K562 (cell line): ENCODE measurements around the gene CLDN15. TPM values are rescaled to one million over a fixed set of nuclear protein-coding genes. Genes with fewer than 3 reads are reported as not detected.
"Not testable (repeated sequence)": the region's sequence is repeated elsewhere in the genome, so short reads cannot be mapped to it uniquely, and the experiment has no call there.

Experiments used
- ATAC-seq: fragments of 200-7000 bp; cut with Tn5 transposase; 3 replicates; pipeline ENCODE4 v1.9.1; 2020; ENCODE audit warnings: moderate library complexity
- BruUV-seq: library from RNA; stranded (reverse); fragments of 400-500 nt; replicated peaks from 2 replicates; lab custom pipeline; 2021; lab: Mats Ljungman, UMichigan
- CTCF ChIA-PET: fragments of 300-600 bp; formaldehyde crosslinking; extraction: SDS; loops from one replicate; lab custom pipeline; 2021; ENCODE audit warnings: low intra/inter-chr PET ratio; lab: Yijun Ruan, JAX
- POLR2A ChIA-PET: fragments of 300-600, 350-650 bp; sonication (Branson Sonifier 250); formaldehyde crosslinking; extraction: SDS; loops from one replicate; lab custom pipeline; 2021; ENCODE audit warnings: antibody characterized with exemption, inconsistent platforms; lab: Yijun Ruan, JAX
- DNase-seq, 4 experiments: peaks; one replicate each; pipeline versions ENCODE4 v3.0.0 to v3.0.0-alpha.2; 2011 to 2018; ENCODE audit warnings: low spot score in 3 of 4, mixed read lengths in 3 of 4; ENCODE audit errors: extremely low read depth in 1 of 4
- FAIRE-seq: peaks from 2 replicates; lab custom pipeline; 2011; peaks lifted over from hg19 to GRCh38; lab: Jason Lieb, UNC
- H2AFZ ChIP-seq: 2 replicates; pipeline ENCODE4 v1.6.0; 2011; ENCODE audit warnings: low read depth, low read length, control low read depth, inconsistent platforms
- H3K27ac ChIP-seq: fragments of 200-600 bp; 3 replicates; pipeline ENCODE4 v1.8.0; 2011; ENCODE audit warnings: low read depth, mild to moderate bottlenecking, control low read depth, inconsistent platforms, low read length, moderate library complexity, mixed read lengths; ENCODE audit errors: extremely low read depth
- H3K27me3 ChIP-seq, 2 experiments: fragments of 300-600 bp in 1 of 2; 2 replicates in 1 of 2; 3 replicates in 1 of 2; pipeline versions ENCODE4 v1.6.0 to v1.8.0; 2011; ENCODE audit warnings: inconsistent platforms in 2 of 2, low read length in 2 of 2, mild to moderate bottlenecking in 1 of 2, mixed read lengths in 1 of 2, moderate library complexity in 1 of 2; ENCODE audit not compliant: control insufficient read depth in 2 of 2, insufficient read depth in 2 of 2
- H3K36me3 ChIP-seq: fragments of 300-600 bp; 3 replicates; pipeline ENCODE4 v1.8.0; 2011; ENCODE audit warnings: mild to moderate bottlenecking, low read length, inconsistent platforms; ENCODE audit not compliant: control insufficient read depth, insufficient read depth
- H3K4me1 ChIP-seq, 2 experiments: fragments of 200-600 bp in 1 of 2; replicated peaks in 1 of 2; 2 replicates in 1 of 2; 3 replicates in 1 of 2; pipeline versions ENCODE4 v1.5.1 to v1.8.0; 2011; ENCODE audit warnings: inconsistent platforms in 2 of 2, low read length in 2 of 2, mild to moderate bottlenecking in 1 of 2, mixed read lengths in 1 of 2, moderate library complexity in 1 of 2; ENCODE audit not compliant: control insufficient read depth in 2 of 2, insufficient read depth in 2 of 2
- H3K4me2 ChIP-seq: 2 replicates; pipeline ENCODE4 v1.6.1; 2011; ENCODE audit warnings: low read length, control low read depth, inconsistent platforms, mixed read lengths; ENCODE audit not compliant: insufficient read depth
- H3K4me3 ChIP-seq: fragments of 200-600 bp; sonication (generic), shearing (Covaris generic); 2 replicates; pipeline ENCODE4 v1.5.1; 2016; ENCODE audit warnings: control low read depth, inconsistent platforms
- H3K79me2 ChIP-seq: fragments of 200-600 bp; 3 replicates; pipeline ENCODE4 v1.8.0; 2011; ENCODE audit warnings: low read length, inconsistent platforms; ENCODE audit not compliant: control insufficient read depth, insufficient read depth
- H3K9ac ChIP-seq, 2 experiments: 2 replicates each; pipeline versions ENCODE4 v1.6.0 to v1.6.1; 2011; ENCODE audit warnings: low read depth in 2 of 2, low read length in 2 of 2, control low read depth in 1 of 2, inconsistent platforms in 1 of 2, mild to moderate bottlenecking in 1 of 2, mixed read lengths in 1 of 2; ENCODE audit not compliant: insufficient read depth in 1 of 2
- H3K9me1 ChIP-seq: one replicate; pipeline ENCODE4 v1.6.0; 2011; ENCODE audit warnings: inconsistent platforms, mild to moderate bottlenecking, low read length, moderate library complexity; ENCODE audit not compliant: control insufficient read depth, insufficient read depth
- H3K9me3 ChIP-seq: replicated peaks from 2 replicates; pipeline ENCODE4 v1.5.1; 2011; ENCODE audit warnings: low read depth, low read length, inconsistent platforms; ENCODE audit not compliant: control insufficient read depth, insufficient read depth
- H4K20me1 ChIP-seq: replicated peaks from 2 replicates; pipeline ENCODE4 v1.6.1; 2011; ENCODE audit warnings: low read length, inconsistent platforms, mixed read lengths; ENCODE audit not compliant: control insufficient read depth, insufficient read depth
- HNRNPK ChIP-seq: fragments of 200-400 bp; formaldehyde crosslinking; IDR thresholded peaks from one replicate; pipeline ENCODE4 v1.6.1; 2018; ENCODE audit warnings: mild to moderate bottlenecking, low read depth, low read length; ENCODE audit not compliant: poor library complexity, severe bottlenecking
- PCBP1 ChIP-seq: fragments of 200-400 bp; formaldehyde crosslinking; IDR thresholded peaks from 2 replicates; pipeline ENCODE4 v1.6.1; 2018; ENCODE audit warnings: mild to moderate bottlenecking, low read depth, low read length; ENCODE audit not compliant: poor library complexity, severe bottlenecking
- PCBP2 ChIP-seq: fragments of 200-400 bp; formaldehyde crosslinking; IDR thresholded peaks from 2 replicates; pipeline ENCODE4 v1.6.1; 2018; ENCODE audit warnings: low read length, low read depth, mild to moderate bottlenecking, moderate library complexity; ENCODE audit not compliant: poor library complexity, severe bottlenecking
- WGBS: fragments of 100-300 bp; shearing (Covaris generic); methylation state at CpG from one replicate; pipeline ENCODE4 v1.1.6; 2016; ENCODE audit warnings: low coverage, mixed read lengths; ENCODE audit not compliant: insufficient coverage; ENCODE audit errors: missing lambda C conversion rate; 5-methylcytosine and 5-hydroxymethylcytosine counted together
- in situ Hi-C: fragments of 300-500 bp; cut with MboI; formaldehyde crosslinking; loops from 4 replicates; pipeline ENCODE4 v1.15.0; 2018; ENCODE audit warnings: inconsistent platforms, mixed read lengths
- intact Hi-C: fragments of 100-400 bp; cut with micrococcal nuclease; formaldehyde crosslinking; loops from 2 replicates; pipeline ENCODE4 v1.14.2; 2022
- polyA plus RNA-seq, 8 experiments: library from polyadenylated mRNA; depleted of rRNA in 4 of 8; stranded (reverse) in 5 of 8; unstranded in 3 of 8; fragments of >200 nt; fragmentation: Nextera tagmentation in 2 of 8; fragmentation: Illumina TruSeq in 1 of 8; extraction: Ambion mirVana in 2 of 8; extraction: Trizol in 1 of 8; gene quantifications; 2 replicates each; pipeline versions ENCODE4 v1.2.1 to v1.2.3, GENCODE V29; 2011 to 2014; ENCODE audit warnings: inconsistent platforms in 1 of 8, missing spikeins in 1 of 8
- total RNA-seq, 7 experiments: library from RNA; depleted of rRNA in 6 of 7; stranded (reverse); fragments of >200 nt in 6 of 7; fragmentation: Illumina TruSeq in 2 of 7; extraction: Trizol in 2 of 7; gene quantifications; 2 replicates each; pipeline versions ENCODE4 v1.2.1 to v1.2.3, GENCODE V29; 2011 to 2021; ENCODE audit warnings: low replicate concordance in 1 of 7
- TF ChIP-seq, protein P1 (sequence below): IDR thresholded peaks from 2 replicates; pipeline ENCODE4 v1.6.1; 2016; ENCODE audit warnings: missing genetic modification characterization, missing compliant biosample characterization

CLDN15 gene
- total and polyA plus RNA-seq, 9 of the 15 experiments (the other 6 are each of a cell fraction or from before 2014, with no cell fraction given): 0.32 to 14.5 (median 7.4) TPM

DNA sequence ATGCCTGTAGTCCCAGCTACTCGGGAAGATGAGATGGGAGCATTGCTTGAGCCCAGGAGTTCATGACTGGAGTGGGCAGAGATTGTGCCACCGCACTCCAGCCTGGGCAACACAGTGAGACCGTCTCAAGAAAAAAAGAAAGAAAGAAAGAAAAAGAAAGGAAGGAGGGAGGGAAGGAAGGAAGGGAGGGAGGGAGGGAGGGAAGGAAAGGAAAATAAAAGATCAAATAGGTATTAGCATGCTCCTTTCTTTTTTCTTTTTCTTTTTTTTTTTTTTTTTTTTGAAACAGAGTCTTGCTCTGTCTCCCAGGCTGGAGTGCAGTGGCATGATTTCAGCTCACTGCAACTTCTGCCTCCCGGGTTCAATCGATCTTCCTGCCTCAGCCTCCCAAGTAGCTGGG lies 15.6 kb upstream of the CLDN15 start:
- H2AFZ ChIP-seq: peak overlapping the region; percentile 87
- peaks cover 4 to 20% of the 10 kb centered on the region in 2 experiments; a peak in 3 of 5 replicates for H3K27me3 ChIP-seq
- 0 out of 2 replicates have a peak overlapping the region, but pooled peaks have one; percentile 56 for H3K4me3 ChIP-seq
- 42% methylated on average over 3 of the region's 5 CpGs for WGBS
- in situ Hi-C loops, intact Hi-C loops, H3K9me1 ChIP-seq, H3K9ac ChIP-seq, H4K20me1 ChIP-seq, BruUV-seq, DNase-seq, ATAC-seq, H3K9me3 ChIP-seq, FAIRE-seq: not testable (repeated sequence)
- POLR2A ChIA-PET: interaction anchor here (0.6 to 1.3 kb wide), 4 partner anchors 10 to 174 kb away, joined by 3 to 10 read pairs (median 4); partner anchors contain the start of gene TRIM56
- peaks cover 19% of the 10 kb centered on the region for H3K36me3 ChIP-seq
- H3K4me1 ChIP-seq: peaks cover 5 to 12% of the 10 kb centered on the region in 2 experiments; a peak in 3 of 5 replicates
- peaks cover 31% of the 10 kb centered on the region for H3K79me2 ChIP-seq
- peak overlapping the region; percentile 70 for H3K4me2 ChIP-seq
- TF ChIP-seq, protein P1, sequence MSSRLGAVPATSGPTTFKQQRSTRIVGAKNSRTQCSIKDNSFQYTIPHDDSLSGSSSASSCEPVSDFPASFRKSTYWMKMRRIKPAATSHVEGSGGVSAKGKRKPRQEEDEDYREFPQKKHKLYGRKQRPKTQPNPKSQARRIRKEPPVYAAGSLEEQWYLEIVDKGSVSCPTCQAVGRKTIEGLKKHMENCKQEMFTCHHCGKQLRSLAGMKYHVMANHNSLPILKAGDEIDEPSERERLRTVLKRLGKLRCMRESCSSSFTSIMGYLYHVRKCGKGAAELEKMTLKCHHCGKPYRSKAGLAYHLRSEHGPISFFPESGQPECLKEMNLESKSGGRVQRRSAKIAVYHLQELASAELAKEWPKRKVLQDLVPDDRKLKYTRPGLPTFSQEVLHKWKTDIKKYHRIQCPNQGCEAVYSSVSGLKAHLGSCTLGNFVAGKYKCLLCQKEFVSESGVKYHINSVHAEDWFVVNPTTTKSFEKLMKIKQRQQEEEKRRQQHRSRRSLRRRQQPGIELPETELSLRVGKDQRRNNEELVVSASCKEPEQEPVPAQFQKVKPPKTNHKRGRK (tag): peak; percentile 87
- TF ChIP-seq PCBP1 (peak; percentile 84), HNRNPK (peak; percentile 64), PCBP2 (peak; percentile 93)
- TF ChIP-seq, all 486 proteins: peak for 4; not testable (repeated sequence) for 482
- CTCF ChIA-PET, H3K27ac ChIP-seq: not testable (repeated sequence)
